Fibroblast of villous mesenchyme (primary cell): ENCODE data around the gene KREMEN1. TPM values are rescaled to one million over a fixed set of nuclear protein-coding genes. Genes with fewer than 3 reads are reported as not detected.

Source experiments
- DNase-seq: peaks from one replicate; pipeline ENCODE4 v3.0.0-alpha.2; 2010; ENCODE audit warnings: low read depth
- H3K4me3 ChIP-seq: 2 replicates; pipeline ENCODE4 v1.5.1; 2011; ENCODE audit warnings: low read depth, mild to moderate bottlenecking, low read length
- CTCF ChIP-seq: IDR thresholded peaks from 2 replicates; pipeline ENCODE4 v1.5.1; 2012; ENCODE audit warnings: low read depth, mild to moderate bottlenecking, low read length; ENCODE audit not compliant: insufficient read depth
- total RNA-seq: library from RNA; depleted of rRNA; stranded (reverse); fragments of >200 nt; gene quantifications from 2 replicates; pipeline ENCODE4 v1.2.3, GENCODE V29; 2012

The KREMEN1 gene
- total RNA-seq, 1 donor = 2.6 TPM

DNA sequence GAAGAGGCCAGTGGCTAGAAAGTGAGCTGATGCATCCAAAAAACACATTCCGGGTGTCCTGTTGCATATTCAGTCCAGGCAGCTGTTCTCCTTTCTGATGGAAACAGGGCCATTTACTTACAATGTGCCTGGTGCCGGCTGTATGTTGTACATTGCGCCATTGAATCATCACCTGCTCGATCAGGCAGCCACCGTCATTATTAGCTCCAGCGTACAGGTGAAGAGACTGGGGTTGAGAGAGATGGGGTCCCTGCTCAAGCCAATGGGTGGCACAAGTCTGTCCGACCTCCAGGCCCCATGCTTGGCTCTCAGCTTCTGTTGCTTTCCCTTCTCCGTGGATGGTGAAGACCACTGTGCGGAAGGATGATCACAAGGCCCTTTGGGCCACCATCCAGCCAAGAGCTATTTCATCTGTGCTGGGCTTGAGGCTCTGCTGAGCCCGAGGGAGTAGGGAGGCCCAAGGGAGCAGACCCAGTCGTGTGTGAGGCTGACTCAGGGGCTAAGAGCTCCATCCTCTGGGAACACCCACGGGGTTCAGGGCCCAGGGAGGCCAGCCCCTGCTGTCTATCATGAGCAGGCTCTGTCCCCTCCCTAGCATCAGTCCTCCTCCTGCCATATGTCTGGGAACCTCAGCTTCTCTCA, 112.1 kb downstream of the KREMEN1 start:
- no peak for DNase-seq
- no peak overlapping the region for H3K4me3 ChIP-seq
- TF ChIP-seq CTCF = no peak

DNA sequence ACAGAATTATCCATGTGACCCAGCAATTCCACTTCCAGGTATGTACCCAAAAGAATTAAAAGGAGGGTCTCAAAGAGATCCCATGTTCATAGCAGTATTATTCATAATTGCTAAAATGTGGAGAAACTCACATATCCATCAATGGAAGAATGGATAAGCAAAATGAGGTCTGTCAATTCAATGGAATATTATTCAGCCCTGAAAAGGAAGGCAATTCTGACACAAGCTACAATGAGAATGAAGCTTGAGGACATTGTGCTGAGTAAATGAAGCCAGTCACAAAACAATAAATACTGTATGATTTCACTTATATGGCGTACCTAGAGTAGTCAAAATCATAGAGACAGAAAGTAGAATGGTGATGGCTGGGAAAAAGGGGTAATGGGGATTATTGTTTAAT, 113.5 kb downstream of the KREMEN1 start:
- H3K4me3 ChIP-seq = no peak overlapping the region
- no peak for DNase-seq
- no peak for TF ChIP-seq CTCF

GRCh38 chr22:29187831-29188230, 115.0 kb downstream of the KREMEN1 start:
- no peak for DNase-seq

DNA sequence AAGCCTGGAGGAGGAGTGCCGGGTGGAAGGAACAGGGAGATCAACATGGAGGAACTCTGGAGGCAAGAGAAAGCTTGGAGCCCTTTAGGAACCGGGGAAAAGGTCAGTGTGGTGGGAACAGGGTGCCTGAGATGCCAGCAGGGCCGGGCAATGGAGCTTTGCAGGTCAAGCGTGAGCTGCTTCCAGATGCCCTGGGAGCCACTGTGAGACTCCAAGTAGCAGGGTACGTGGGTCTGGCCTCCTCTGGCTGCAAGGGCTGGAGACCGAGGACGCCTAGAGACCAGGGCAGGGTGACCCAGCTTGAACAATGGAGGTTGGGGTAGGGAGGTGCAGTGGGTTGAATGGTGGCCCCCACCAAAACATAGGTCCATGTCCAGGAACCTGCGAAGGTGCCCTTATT, 117.2 kb downstream of the KREMEN1 start:
- TF ChIP-seq CTCF = no peak
- DNase-seq = no peak
- H3K4me3 ChIP-seq = no peak overlapping the region

More at GRCh38 chr22:29187831-29188230, 115.0 kb downstream of the KREMEN1 start:
- H3K4me3 ChIP-seq = no peak overlapping the region
- no peak for TF ChIP-seq CTCF

GRCh38 chr22:29190918-29191317, 118.1 kb downstream of the KREMEN1 start:
- no peak for DNase-seq
- H3K4me3 ChIP-seq = no peak overlapping the region
- TF ChIP-seq CTCF = no peak

DNA sequence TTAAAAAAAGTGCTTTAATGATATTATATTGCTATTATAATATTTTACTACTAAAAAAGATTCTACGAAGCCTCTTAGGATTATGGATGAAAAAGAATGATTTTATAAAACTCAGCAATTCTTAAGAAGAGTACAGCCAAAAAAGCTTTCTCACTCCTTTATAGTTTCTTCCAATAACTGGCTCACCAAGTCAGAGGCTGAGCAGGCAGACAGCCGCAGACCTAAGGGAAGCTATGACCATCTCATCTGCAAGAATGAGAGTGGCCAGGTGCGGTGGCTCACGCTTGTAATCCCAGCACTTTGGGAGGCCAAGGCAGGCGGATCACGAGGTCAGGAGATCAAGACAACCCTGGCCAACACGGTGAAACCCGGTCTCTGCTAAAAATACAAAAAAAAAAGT, 120.2 kb downstream of the KREMEN1 start:
- no peak overlapping the region for H3K4me3 ChIP-seq
- TF ChIP-seq CTCF = no peak
- DNase-seq = no peak

- H3K4me3 ChIP-seq = no peak overlapping the region
- DNase-seq = no peak
- no peak for TF ChIP-seq CTCF
Observed at GRCh38 chr22:29194184-29194583, 121.3 kb downstream of the KREMEN1 start.
